GM19372 (cell line): ENCODE measurements around the gene PTTG1IP2.

ENCODE experiments used
- ATAC-seq: cut with Tn5 transposase; IDR thresholded peaks from one replicate; pipeline ENCODE4 v1.9.1; 2021; ENCODE audit warnings: mild to moderate bottlenecking, low read depth, moderate library complexity; ENCODE audit not compliant: unreplicated experiment

The PTTG1IP2 gene

GRCh38 chr7:90551036-90551435, 81.6 kb downstream of the PTTG1IP2 start:
- ATAC-seq: no peak

GRCh38 chr7:90552521-90552920, 83.1 kb downstream of the PTTG1IP2 start:
- no peak for ATAC-seq

- ATAC-seq: no peak
Observed at GRCh38 chr7:90560730-90561129, 91.3 kb downstream of the PTTG1IP2 start.
